Nephron progenitor cell (in vitro differentiated cells): ENCODE data around the gene HEMK1.

ENCODE experiments used
- DNase-seq: peaks from one replicate; pipeline ENCODE4 v3.0.0; 2021
- H3K27ac Mint-ChIP-seq: 2 replicates; pipeline ENCODE4 v1.8.0; 2021; ENCODE audit warnings: mild to moderate bottlenecking, moderate library complexity, mixed read lengths
- H3K27me3 Mint-ChIP-seq: 2 replicates; pipeline ENCODE4 v1.8.0; 2021; ENCODE audit warnings: mild to moderate bottlenecking, low read depth, mixed read lengths; ENCODE audit not compliant: poor library complexity
- H3K36me3 Mint-ChIP-seq: 2 replicates; pipeline ENCODE4 v1.8.0; 2021; ENCODE audit warnings: low read depth, mixed read lengths
- H3K4me1 Mint-ChIP-seq: 2 replicates; pipeline ENCODE4 v1.8.0; 2021; ENCODE audit warnings: mixed read lengths
- H3K4me3 Mint-ChIP-seq: 2 replicates; pipeline ENCODE4 v1.8.0; 2021; ENCODE audit warnings: mild to moderate bottlenecking, moderate library complexity, mixed read lengths
- H3K9me3 Mint-ChIP-seq: 2 replicates; pipeline ENCODE4 v1.8.0; 2021; ENCODE audit warnings: mild to moderate bottlenecking, moderate library complexity, mixed read lengths
- CTCF ChIP-seq: fragments of 200-600 bp; sonication (generic); IDR thresholded peaks from 2 replicates; pipeline ENCODE4 v1.5.0; 2021; ENCODE audit warnings: antibody characterized with exemption

Gene HEMK1

DNA sequence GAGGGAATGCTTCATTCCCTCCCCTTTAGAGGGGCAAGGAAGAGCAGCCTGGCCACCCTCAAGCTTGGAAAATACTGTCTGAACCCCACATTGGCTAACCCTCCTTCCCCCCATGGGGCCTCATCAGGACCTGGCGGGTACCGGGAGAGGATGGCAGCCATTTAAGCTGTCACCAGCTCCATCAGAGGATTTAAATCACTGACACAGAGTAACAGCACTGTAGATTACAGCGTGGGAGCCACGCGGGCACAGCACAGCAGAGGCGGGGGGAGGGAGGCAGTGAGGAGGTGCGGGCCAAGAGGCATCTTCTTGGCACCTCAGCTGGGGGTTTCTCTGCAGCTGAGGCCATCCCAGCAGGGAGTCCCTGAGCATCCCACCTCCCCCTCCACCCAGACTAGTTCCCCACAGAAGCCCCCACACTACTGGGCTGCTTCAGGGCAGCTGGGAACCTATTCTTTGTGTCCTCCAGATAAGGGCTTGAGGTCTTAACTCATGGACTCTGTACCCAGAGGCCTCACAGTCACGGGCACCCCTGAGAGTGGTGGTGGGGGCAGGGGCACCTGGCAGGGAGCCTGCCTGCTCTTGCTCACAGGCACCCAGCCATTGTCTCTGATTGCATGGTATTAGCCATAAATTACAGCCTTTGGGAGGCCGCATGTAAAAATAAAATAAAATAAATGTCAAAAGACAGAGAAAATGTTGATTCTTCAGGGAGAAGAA, 44.0 kb upstream of the HEMK1 start:
- Mint-ChIP-seq H3K27ac (no peak overlapping the region), H3K4me1 (peaks cover 52% of the 10 kb centered on the region), H3K27me3 (peaks cover 30% of the 10 kb centered on the region), H3K9me3 (no peaks in the 10 kb centered on the region), H3K4me3 (no peak overlapping the region), H3K36me3 (no peaks in the 10 kb centered on the region)
- no peak for TF ChIP-seq CTCF
- DNase-seq: no peak

- Mint-ChIP-seq H3K36me3 (no peaks in the 10 kb centered on the region), H3K27me3 (peaks cover 28% of the 10 kb centered on the region), H3K27ac (no peak overlapping the region), H3K4me3 (no peak overlapping the region), H3K4me1 (peaks cover 46% of the 10 kb centered on the region), H3K9me3 (no peaks in the 10 kb centered on the region)
- peak; percentile 82 for DNase-seq
- no peak for TF ChIP-seq CTCF
Measured at GRCh38 chr3:50525987-50526386, 43.3 kb upstream of the HEMK1 start.

- TF ChIP-seq CTCF: no peak
- DNase-seq: peak; percentile 49
- no peaks in the 10 kb centered on the region for H3K36me3 Mint-ChIP-seq
- peaks cover 41% of the 10 kb centered on the region for H3K4me1 Mint-ChIP-seq
- no peak overlapping the region for H3K27ac Mint-ChIP-seq
- H3K4me3 Mint-ChIP-seq: peak overlapping the region; percentile 78
- no peaks in the 10 kb centered on the region for H3K9me3 Mint-ChIP-seq
- peaks cover 48% of the 10 kb centered on the region for H3K27me3 Mint-ChIP-seq
Measured at GRCh38 chr3:50530001-50530970, 39.0 kb upstream of the HEMK1 start.

DNA sequence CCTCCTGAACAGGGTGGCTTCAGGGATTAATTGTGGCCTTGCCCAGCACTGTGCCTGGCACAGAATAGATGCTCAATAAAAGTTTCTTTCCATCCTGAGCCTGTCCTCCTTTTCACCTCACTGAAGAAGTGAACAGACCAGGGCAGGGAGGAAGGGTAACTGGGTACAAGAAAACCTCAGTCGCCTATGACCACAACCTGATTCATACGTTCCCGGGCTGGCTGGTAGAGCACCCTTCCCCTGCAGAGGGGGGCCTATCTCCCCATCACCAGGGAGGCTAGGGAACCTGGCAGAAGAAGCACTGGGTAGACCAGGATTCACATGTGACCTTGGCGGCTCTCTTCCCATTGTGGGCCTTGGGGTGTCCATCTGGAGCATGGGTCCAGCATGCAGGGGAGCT, 38.1 kb upstream of the HEMK1 start:
- Mint-ChIP-seq H3K4me1 (peaks cover 47% of the 10 kb centered on the region), H3K27ac (no peak overlapping the region), H3K9me3 (no peaks in the 10 kb centered on the region), H3K27me3 (peaks cover 43% of the 10 kb centered on the region), H3K36me3 (no peaks in the 10 kb centered on the region), H3K4me3 (no peak overlapping the region)
- no peak for DNase-seq
- TF ChIP-seq CTCF: no peak

DNA sequence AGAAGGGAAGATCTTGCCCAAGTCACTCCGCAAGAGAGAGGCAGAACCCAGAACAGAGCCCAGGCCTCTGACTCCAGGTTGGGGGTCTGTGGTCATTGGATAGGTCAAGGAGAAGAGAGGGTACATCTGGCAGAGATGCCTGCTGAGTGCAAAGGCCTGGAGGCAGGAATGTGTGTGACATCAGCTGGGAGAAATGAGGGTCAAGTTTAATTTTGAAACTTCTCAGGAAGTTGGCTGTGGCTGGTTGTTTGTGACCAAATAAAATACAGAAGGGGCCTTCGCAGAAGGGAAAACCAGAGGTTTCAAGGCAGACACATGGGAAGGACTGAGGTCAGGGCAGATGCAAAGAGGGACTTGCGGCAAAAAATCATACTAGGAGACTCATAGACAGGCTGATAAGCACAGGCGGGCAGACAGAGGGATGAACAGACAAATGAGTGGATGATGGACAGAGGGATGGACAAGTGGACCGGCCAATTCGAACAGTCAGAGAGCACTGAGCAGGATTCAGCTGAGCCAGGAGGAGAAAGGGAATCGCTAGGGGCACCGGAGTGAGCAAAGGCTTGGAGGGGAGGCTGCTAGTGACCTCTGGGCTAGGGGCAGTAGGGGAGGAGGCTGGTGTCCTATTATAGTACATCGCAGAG, 37.1 kb upstream of the HEMK1 start:
- H3K4me1 Mint-ChIP-seq: peaks cover 47% of the 10 kb centered on the region
- peaks cover 47% of the 10 kb centered on the region for H3K27me3 Mint-ChIP-seq
- H3K4me3 Mint-ChIP-seq: no peak overlapping the region
- no peak overlapping the region for H3K27ac Mint-ChIP-seq
- TF ChIP-seq CTCF: no peak
- no peaks in the 10 kb centered on the region for H3K36me3 Mint-ChIP-seq
- no peak for DNase-seq
- no peaks in the 10 kb centered on the region for H3K9me3 Mint-ChIP-seq
